BE2C (cell line): Measurements from ENCODE around the gene ACR. TPM values are rescaled to one million over a fixed set of nuclear protein-coding genes. Genes with fewer than 3 reads are reported as not detected.

Source experiments
- DNase-seq: peaks from one replicate; pipeline ENCODE4 v3.0.0-alpha.2; 2020
- H3K27me3 ChIP-seq: fragments of 250-450 bp; sonication (Bioruptor Pico); 2 replicates; pipeline ENCODE4 v1.5.1; 2020; ENCODE audit warnings: mild to moderate bottlenecking
- H3K36me3 ChIP-seq: fragments of 250-450 bp; sonication (Bioruptor Pico); 2 replicates; pipeline ENCODE4 v1.5.1; 2020; ENCODE audit warnings: mild to moderate bottlenecking
- H3K4me1 ChIP-seq: fragments of 250-450 bp; sonication (Bioruptor Pico); 2 replicates; pipeline ENCODE4 v1.5.1; 2020
- H3K4me3 ChIP-seq: 2 replicates; pipeline ENCODE4 v1.5.1; 2011; ENCODE audit warnings: low read depth, low read length
- H3K9me3 ChIP-seq: fragments of 250-450 bp; sonication (Bioruptor Pico); 2 replicates; pipeline ENCODE4 v1.5.1; 2020
- polyA plus RNA-seq: library from polyadenylated mRNA; unstranded; fragments of >200 nt; gene quantifications from one replicate; pipeline ENCODE4 v1.2.1, GENCODE V29; 2012; ENCODE audit warnings: low read depth, missing spikeins; ENCODE audit not compliant: insufficient read length, insufficient read depth
- TF ChIP-seq, protein P1 (sequence below): IDR thresholded peaks from 2 replicates; pipeline ENCODE4 v1.5.1; 2012; ENCODE audit warnings: mild to moderate bottlenecking, low read depth, low read length

The ACR gene
- not detected for polyA plus RNA-seq

DNA sequence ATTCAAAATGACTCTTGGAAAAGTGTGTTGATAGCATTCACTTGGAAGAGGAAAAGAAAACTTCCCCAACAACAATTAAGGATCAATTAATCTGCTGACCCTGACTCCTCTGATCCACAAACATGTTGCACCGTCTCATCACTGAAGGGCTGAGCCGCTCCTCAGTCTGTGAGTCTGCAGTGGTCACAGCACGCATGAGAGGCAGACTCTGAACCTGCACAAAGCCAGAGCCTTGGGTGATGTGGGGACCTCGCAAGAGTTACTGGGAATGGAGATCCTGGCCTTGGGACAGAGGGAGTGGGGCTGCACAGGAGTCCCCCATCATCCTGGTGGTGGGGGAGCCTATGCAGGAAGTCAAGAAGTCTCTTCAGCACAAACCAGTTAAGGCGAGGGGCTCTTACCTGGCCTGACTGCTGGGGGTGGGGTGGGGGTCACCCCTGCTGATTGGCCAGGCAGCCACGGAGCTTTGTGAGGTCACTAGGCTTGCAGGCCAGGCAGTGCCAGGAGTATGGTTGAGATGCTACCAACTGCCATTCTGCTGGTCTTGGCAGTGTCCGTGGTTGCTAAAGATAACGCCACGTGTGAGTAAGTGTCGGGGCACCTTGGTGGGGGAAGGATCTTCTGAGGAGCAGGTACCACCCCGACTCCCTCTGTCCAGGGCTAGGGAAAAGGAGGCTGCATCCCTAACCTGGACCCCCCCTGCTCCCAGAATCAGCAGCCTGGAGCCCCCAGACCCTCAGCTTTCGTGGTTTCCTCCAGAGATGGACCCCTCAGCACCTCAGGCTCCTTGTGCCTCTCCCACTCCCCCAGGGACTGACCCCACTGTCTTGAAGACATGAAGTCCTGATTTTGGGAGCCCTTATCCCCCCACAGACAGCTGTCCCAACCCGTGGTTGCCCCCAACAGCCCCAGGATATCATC is at the start of gene ACR:
TSS of gene ACR (plus strand) at position 477 of the 921 bp plus-strand sequence. CDS start at position 509, 32 bp downstream.
- H3K27me3 ChIP-seq: no peaks in the 10 kb centered on the region; the same call in 1 of the 2 replicates
- no peak within 1 kb of the TSS for H3K4me3 ChIP-seq
- no peaks in the 10 kb centered on the region for H3K9me3 ChIP-seq
- H3K36me3 ChIP-seq: no peaks in the 10 kb centered on the region
- TF ChIP-seq, protein P1, sequence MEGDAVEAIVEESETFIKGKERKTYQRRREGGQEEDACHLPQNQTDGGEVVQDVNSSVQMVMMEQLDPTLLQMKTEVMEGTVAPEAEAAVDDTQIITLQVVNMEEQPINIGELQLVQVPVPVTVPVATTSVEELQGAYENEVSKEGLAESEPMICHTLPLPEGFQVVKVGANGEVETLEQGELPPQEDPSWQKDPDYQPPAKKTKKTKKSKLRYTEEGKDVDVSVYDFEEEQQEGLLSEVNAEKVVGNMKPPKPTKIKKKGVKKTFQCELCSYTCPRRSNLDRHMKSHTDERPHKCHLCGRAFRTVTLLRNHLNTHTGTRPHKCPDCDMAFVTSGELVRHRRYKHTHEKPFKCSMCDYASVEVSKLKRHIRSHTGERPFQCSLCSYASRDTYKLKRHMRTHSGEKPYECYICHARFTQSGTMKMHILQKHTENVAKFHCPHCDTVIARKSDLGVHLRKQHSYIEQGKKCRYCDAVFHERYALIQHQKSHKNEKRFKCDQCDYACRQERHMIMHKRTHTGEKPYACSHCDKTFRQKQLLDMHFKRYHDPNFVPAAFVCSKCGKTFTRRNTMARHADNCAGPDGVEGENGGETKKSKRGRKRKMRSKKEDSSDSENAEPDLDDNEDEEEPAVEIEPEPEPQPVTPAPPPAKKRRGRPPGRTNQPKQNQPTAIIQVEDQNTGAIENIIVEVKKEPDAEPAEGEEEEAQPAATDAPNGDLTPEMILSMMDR: no peak
- no peak for DNase-seq
- no peaks in the 10 kb centered on the region; the same call in 1 of the 2 replicates for H3K4me1 ChIP-seq

GRCh38 chr22:50688448-50688847 is 49.6 kb upstream of the ACR start:
- TF ChIP-seq, protein P1: no peak
- Histone ChIP-seq H3K36me3 (no peaks in the 10 kb centered on the region), H3K9me3 (no peaks in the 10 kb centered on the region), H3K27me3 (peaks cover 12% of the 10 kb centered on the region), H3K4me3 (no peak overlapping the region), H3K4me1 (no peaks in the 10 kb centered on the region)
- DNase-seq: no peak

GRCh38 chr22:50691521-50691920 is 46.5 kb upstream of the ACR start:
- TF ChIP-seq, protein P1: peak; percentile 71

GRCh38 chr22:50693462-50693861 is 44.5 kb upstream of the ACR start:
- H3K4me1 ChIP-seq: no peaks in the 10 kb centered on the region
- TF ChIP-seq, protein P1: no peak
- no peaks in the 10 kb centered on the region for H3K36me3 ChIP-seq
- H3K9me3 ChIP-seq: no peaks in the 10 kb centered on the region
- H3K4me3 ChIP-seq: no peak overlapping the region
- H3K27me3 ChIP-seq: peaks cover 20% of the 10 kb centered on the region
- DNase-seq: no peak

More at GRCh38 chr22:50691521-50691920, 46.5 kb upstream of the ACR start:
- Histone ChIP-seq H3K4me1 (no peaks in the 10 kb centered on the region), H3K9me3 (no peaks in the 10 kb centered on the region), H3K4me3 (no peak overlapping the region), H3K36me3 (no peaks in the 10 kb centered on the region), H3K27me3 (peaks cover 9% of the 10 kb centered on the region)
- peak; percentile 46 for DNase-seq

- Histone ChIP-seq H3K4me3 (no peak overlapping the region), H3K9me3 (no peaks in the 10 kb centered on the region), H3K27me3 (peaks cover 20% of the 10 kb centered on the region), H3K36me3 (no peaks in the 10 kb centered on the region), H3K4me1 (no peaks in the 10 kb centered on the region)
- TF ChIP-seq, protein P1: no peak
- DNase-seq: no peak
These were observed 43.9 kb upstream of the ACR start for GRCh38 chr22:50694099-50694605.
